ENCODE data around the gene MAPK14.
A peak's percentile ranks its signal among the peaks of the same experiment; 100 is the strongest.
"Not testable (repeated sequence)": the region's sequence is repeated elsewhere in the genome, so short reads cannot be mapped to it uniquely, and the experiment has no call there.

MAPK14 gene

GRCh38 chr6:36027501-36028087 is at the start of gene MAPK14:
Gene MAPK14 (plus strand): TSS chr6:36027808. CDS start chr6:36028158, 350 bp downstream.
- peak; percentile 94 for DNase-seq (ENCODE audit: low read depth)

GRCh38 chr6:35980126-35980525 is 47.5 kb upstream of the MAPK14 start:
- not testable (repeated sequence) for DNase-seq (ENCODE audit: low read depth)

GRCh38 chr6:35980991-35981645 is 46.5 kb upstream of the MAPK14 start:
- DNase-seq (ENCODE audit: low read depth), result no peak

GRCh38 chr6:35984701-35985100 is 42.9 kb upstream of the MAPK14 start:
- DNase-seq (ENCODE audit: low read depth), result no peak

- DNase-seq (ENCODE audit: low read depth), result not testable (repeated sequence)
Observed at GRCh38 chr6:35988047-35988446, 39.6 kb upstream of the MAPK14 start.

GRCh38 chr6:35993150-35993549 is 34.5 kb upstream of the MAPK14 start:
- no peak for DNase-seq (ENCODE audit: low read depth)

GRCh38 chr6:36000451-36000850 is 27.2 kb upstream of the MAPK14 start:
- no peak for DNase-seq (ENCODE audit: low read depth)

- no peak for DNase-seq (ENCODE audit: low read depth)
Observed at GRCh38 chr6:36015666-36016065, 11.9 kb upstream of the MAPK14 start.

- no peak for DNase-seq (ENCODE audit: low read depth)
Observed at GRCh38 chr6:36018339-36018738, 9.3 kb upstream of the MAPK14 start.

- DNase-seq (ENCODE audit: low read depth), result no peak
Observed at GRCh38 chr6:36019167-36019566, 8.4 kb upstream of the MAPK14 start.

- DNase-seq (ENCODE audit: low read depth), result no peak
Observed at GRCh38 chr6:36020154-36020553, 7.5 kb upstream of the MAPK14 start.

GRCh38 chr6:36023996-36024795 is 3.4 kb upstream of the MAPK14 start, which contains the start of gene SLC26A8:
Gene SLC26A8 (minus strand): TSS chr6:36024641. CDS start chr6:36019707, 4,934 bp downstream.
- DNase-seq (ENCODE audit: low read depth), result no peak

GRCh38 chr6:36025260-36025931 is 2.2 kb upstream of the MAPK14 start:
- DNase-seq (ENCODE audit: low read depth), result no peak

- DNase-seq (ENCODE audit: low read depth), result no peak
Observed at GRCh38 chr6:36025932-36026327, 1.7 kb upstream of the MAPK14 start.

- peak; percentile 17 for DNase-seq (ENCODE audit: low read depth)
Observed at GRCh38 chr6:36028088-36028876, 674 bp downstream of the MAPK14 start.

- DNase-seq (ENCODE audit: low read depth), result peak; percentile 58
Observed at GRCh38 chr6:36028877-36029324, 1.3 kb downstream of the MAPK14 start.

- DNase-seq (ENCODE audit: low read depth), result no peak
Observed at GRCh38 chr6:36029464-36029863, 1.9 kb downstream of the MAPK14 start.

GRCh38 chr6:36032261-36032660 is 4.7 kb downstream of the MAPK14 start:
- no peak for DNase-seq (ENCODE audit: low read depth)

- DNase-seq (ENCODE audit: low read depth), result not testable (repeated sequence)
Observed at GRCh38 chr6:36033144-36033543, 5.5 kb downstream of the MAPK14 start.

GRCh38 chr6:36033935-36034334 is 6.3 kb downstream of the MAPK14 start:
- DNase-seq (ENCODE audit: low read depth), result peak; percentile 28

- DNase-seq (ENCODE audit: low read depth), result no peak
Observed at GRCh38 chr6:36034441-36034840, 6.8 kb downstream of the MAPK14 start.
